HCT116 (cell line): Measurements from ENCODE around the gene TMEFF2. TPM values are rescaled to one million over a fixed set of nuclear protein-coding genes. Genes with fewer than 3 reads are reported as not detected.

Experiments
- ATAC-seq: fragments of 200-7000 bp; cut with Tn5 transposase; 2 replicates; pipeline ENCODE4 v1.9.1; 2020; ENCODE audit warnings: mild to moderate bottlenecking, moderate library complexity
- BruUV-seq: library from RNA; stranded (reverse); fragments of 400-500 nt; replicated peaks from 2 replicates; lab custom pipeline; 2021; lab: Mats Ljungman, UMichigan
- CTCF ChIA-PET: fragments of 300-600 bp; sonication (Branson Sonifier 250); formaldehyde crosslinking; loops from one replicate; lab custom pipeline; 2021; ENCODE audit warnings: antibody characterized with exemption; lab: Charles Lee
- POLR2A ChIA-PET: fragments of 300-600, 350-600 bp; sonication (Branson Sonifier 250); formaldehyde crosslinking; loops from one replicate; lab custom pipeline; 2021; ENCODE audit warnings: antibody characterized with exemption; lab: Charles Lee
- RAD21 ChIA-PET, 2 experiments: fragments of 300-600 bp; sonication (Branson Sonifier 250); formaldehyde crosslinking; loops; one replicate each; lab custom pipeline; 2023; ENCODE audit warnings: low total read pairs in 2 of 2; ENCODE audit not compliant: uncharacterized antibody in 2 of 2, unreplicated experiment in 2 of 2, low non-redundant PET in 1 of 2; lab: Charles Lee
- DNase-seq: peaks from one replicate; pipeline ENCODE4 v3.0.0-alpha.2; 2010; ENCODE audit warnings: low read depth, low spot score
- H2AFZ ChIP-seq: fragments of 200-600 bp; shearing (Covaris generic), sonication (generic); 2 replicates; pipeline ENCODE4 v1.6.1; 2017; ENCODE audit warnings: low read depth, mixed run types, mixed read lengths, antibody characterized with exemption, low read length; ENCODE audit not compliant: poor library complexity, severe bottlenecking
- H3K27ac ChIP-seq: 2 replicates; pipeline ENCODE4 v1.5.1; 2012; ENCODE audit warnings: low read depth, low read length
- H3K27me3 ChIP-seq: fragments of 200-600 bp; sonication (generic); 2 replicates; pipeline ENCODE4 v1.6.1; 2016; ENCODE audit warnings: mixed run types, low read length, mixed read lengths; ENCODE audit not compliant: insufficient read depth
- H3K36me3 ChIP-seq, 2 experiments: fragments of 200-500 bp in 1 of 2; fragments of 200-600 bp in 1 of 2; sonication (Bioruptor generic) in 1 of 2; sonication (generic) in 1 of 2; 2 replicates each; pipeline versions ENCODE4 v1.5.1 to v1.6.1; 2014 to 2016; ENCODE audit warnings: low read length in 2 of 2, inconsistent platforms in 1 of 2, mixed read lengths in 1 of 2, mixed run types in 1 of 2; ENCODE audit not compliant: insufficient read depth in 2 of 2, control insufficient read depth in 1 of 2
- H3K4me1 ChIP-seq, 2 experiments: fragments of 200-600 bp in 1 of 2; sonication (generic) in 1 of 2; 2 replicates each; pipeline versions ENCODE4 v1.5.1 to v1.6.1; 2012 to 2017; ENCODE audit warnings: low read length in 2 of 2, inconsistent platforms in 1 of 2, mild to moderate bottlenecking in 1 of 2, mixed read lengths in 1 of 2, mixed run types in 1 of 2, moderate library complexity in 1 of 2; ENCODE audit not compliant: insufficient read depth in 2 of 2, control insufficient read depth in 1 of 2
- H3K4me2 ChIP-seq: fragments of 200-600 bp; sonication (generic); 2 replicates; pipeline ENCODE4 v1.6.1; 2017; ENCODE audit warnings: mixed run types, low read length, mixed read lengths
- H3K4me3 ChIP-seq, 2 experiments: fragments of 200-600 bp in 1 of 2; sonication (generic) in 1 of 2; replicated peaks in 1 of 2; 2 replicates each; pipeline ENCODE4 v1.5.1; 2011 to 2016; ENCODE audit warnings: low read length in 2 of 2, control low read depth in 1 of 2, low read depth in 1 of 2, mild to moderate bottlenecking in 1 of 2, mixed read lengths in 1 of 2, mixed run types in 1 of 2
- H3K79me2 ChIP-seq: fragments of 200-600 bp; sonication (generic); 2 replicates; pipeline ENCODE4 v1.6.1; 2017; ENCODE audit warnings: mild to moderate bottlenecking, mixed run types, low read length, moderate library complexity, mixed read lengths; ENCODE audit not compliant: insufficient read depth
- H3K9ac ChIP-seq: fragments of 200-600 bp; sonication (generic); 2 replicates; pipeline ENCODE4 v1.6.1; 2016; ENCODE audit warnings: low read length, mixed read lengths
- H3K9me2 ChIP-seq: fragments of 200-600 bp; sonication (generic), shearing (Covaris generic); 2 replicates; pipeline ENCODE4 v1.6.1; 2017; ENCODE audit warnings: mixed run types, mild to moderate bottlenecking, moderate library complexity; ENCODE audit not compliant: insufficient read depth
- H3K9me3 ChIP-seq, 2 experiments: fragments of 200-500 bp in 1 of 2; fragments of 200-600 bp in 1 of 2; sonication (Bioruptor generic) in 1 of 2; sonication (generic) in 1 of 2; 2 replicates each; pipeline ENCODE4 v1.6.1; 2014 to 2017; ENCODE audit warnings: low read length in 2 of 2, mixed read lengths in 2 of 2, inconsistent platforms in 1 of 2, low read depth in 1 of 2, mild to moderate bottlenecking in 1 of 2, mixed run types in 1 of 2, moderate library complexity in 1 of 2; ENCODE audit not compliant: control insufficient read depth in 1 of 2, insufficient read depth in 1 of 2
- H4K20me1 ChIP-seq: fragments of 200-600 bp; sonication (generic), shearing (Covaris generic); 2 replicates; pipeline ENCODE4 v1.6.1; 2017; ENCODE audit warnings: mixed run types, mild to moderate bottlenecking, moderate library complexity; ENCODE audit not compliant: insufficient read depth
- CBX3 ChIP-seq: IDR thresholded peaks from 2 replicates; pipeline ENCODE4 v1.6.1; 2012; ENCODE audit warnings: low read depth
- RAD21 ChIP-seq: IDR thresholded peaks from 2 replicates; pipeline ENCODE4 v1.6.1; 2012; ENCODE audit warnings: low read depth, mild to moderate bottlenecking
- SIN3A ChIP-seq: IDR thresholded peaks from 2 replicates; pipeline ENCODE4 v1.6.1; 2012; ENCODE audit warnings: low read depth
- TCF7L2 ChIP-seq: IDR thresholded peaks from 2 replicates; pipeline ENCODE4 v1.7.0; 2011; ENCODE audit warnings: borderline replicate concordance, inconsistent platforms; ENCODE audit not compliant: insufficient read depth, insufficient read length; ENCODE audit errors: extremely low read depth
- ZFX ChIP-seq: fragments of 450-650 bp; IDR thresholded peaks from 2 replicates; pipeline ENCODE4 v1.6.1; 2017
- intact Hi-C: fragments of 100-400 bp; cut with micrococcal nuclease; formaldehyde crosslinking; loops from 2 replicates; pipeline ENCODE4 v1.10.0; 2022
- total RNA-seq: library from RNA; stranded (reverse); gene quantifications from one replicate; pipeline ENCODE4 v1.2.1, GENCODE V29; 2021; ENCODE audit not compliant: unreplicated experiment
- TF ChIP-seq, protein P1 (sequence below): IDR thresholded peaks from 2 replicates; pipeline ENCODE4 v1.6.1; 2012
- TF ChIP-seq, protein P2 (sequence below): IDR thresholded peaks from 2 replicates; pipeline ENCODE4 v1.6.1; 2012; ENCODE audit warnings: low read depth
- TF ChIP-seq, protein P3 (sequence below): IDR thresholded peaks from 2 replicates; pipeline ENCODE4 v1.6.1; 2011; ENCODE audit warnings: mild to moderate bottlenecking, low read length, moderate library complexity; ENCODE audit not compliant: insufficient replicate concordance; ENCODE audit errors: extremely low read depth
- TF ChIP-seq, protein P4 (sequence below), 3 experiments: fragments of 200-600 bp in 1 of 3; sonication (generic) in 1 of 3; IDR thresholded peaks in 2 of 3; conservative IDR thresholded peaks in 1 of 3; 2 replicates each; pipeline ENCODE4 v1.5.1; 2012 to 2017; ENCODE audit warnings: low read depth in 2 of 3, low read length in 2 of 3, antibody characterized with exemption in 1 of 3, borderline replicate concordance in 1 of 3, control low read depth in 1 of 3, mild to moderate bottlenecking in 1 of 3, mixed read lengths in 1 of 3, mixed run types in 1 of 3, moderate library complexity in 1 of 3; ENCODE audit not compliant: insufficient read depth in 1 of 3

TMEFF2 gene
- total RNA-seq, 1 experiment from 2014 or later: not detected

- no peak overlapping the region for H3K4me3 ChIP-seq
- ATAC-seq (no peak), DNase-seq (no peak)
- ChIA-PET CTCF (no interaction called here), RAD21 (no interaction called here)
- no peaks in the 10 kb centered on the region for H3K9me3 ChIP-seq
- no peaks in the 10 kb centered on the region for H3K79me2 ChIP-seq
- no peak overlapping the region for H2AFZ ChIP-seq
- no peaks in the 10 kb centered on the region for H4K20me1 ChIP-seq
- BruUV-seq: no TSS peak
- H3K4me1 ChIP-seq: no peaks in the 10 kb centered on the region
- H3K9me2 ChIP-seq: no peaks in the 10 kb centered on the region
- no peak overlapping the region for H3K4me2 ChIP-seq
- H3K9ac ChIP-seq: no peak overlapping the region
- no peaks in the 10 kb centered on the region for H3K36me3 ChIP-seq
- no peak overlapping the region for H3K27ac ChIP-seq
- TF ChIP-seq ZFX (no peak), TCF7L2 (no peak), CBX3 (no peak), SIN3A (no peak)
- TF ChIP-seq, protein P1, sequence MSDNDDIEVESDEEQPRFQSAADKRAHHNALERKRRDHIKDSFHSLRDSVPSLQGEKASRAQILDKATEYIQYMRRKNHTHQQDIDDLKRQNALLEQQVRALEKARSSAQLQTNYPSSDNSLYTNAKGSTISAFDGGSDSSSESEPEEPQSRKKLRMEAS: no peak
- TF ChIP-seq, protein P2, sequence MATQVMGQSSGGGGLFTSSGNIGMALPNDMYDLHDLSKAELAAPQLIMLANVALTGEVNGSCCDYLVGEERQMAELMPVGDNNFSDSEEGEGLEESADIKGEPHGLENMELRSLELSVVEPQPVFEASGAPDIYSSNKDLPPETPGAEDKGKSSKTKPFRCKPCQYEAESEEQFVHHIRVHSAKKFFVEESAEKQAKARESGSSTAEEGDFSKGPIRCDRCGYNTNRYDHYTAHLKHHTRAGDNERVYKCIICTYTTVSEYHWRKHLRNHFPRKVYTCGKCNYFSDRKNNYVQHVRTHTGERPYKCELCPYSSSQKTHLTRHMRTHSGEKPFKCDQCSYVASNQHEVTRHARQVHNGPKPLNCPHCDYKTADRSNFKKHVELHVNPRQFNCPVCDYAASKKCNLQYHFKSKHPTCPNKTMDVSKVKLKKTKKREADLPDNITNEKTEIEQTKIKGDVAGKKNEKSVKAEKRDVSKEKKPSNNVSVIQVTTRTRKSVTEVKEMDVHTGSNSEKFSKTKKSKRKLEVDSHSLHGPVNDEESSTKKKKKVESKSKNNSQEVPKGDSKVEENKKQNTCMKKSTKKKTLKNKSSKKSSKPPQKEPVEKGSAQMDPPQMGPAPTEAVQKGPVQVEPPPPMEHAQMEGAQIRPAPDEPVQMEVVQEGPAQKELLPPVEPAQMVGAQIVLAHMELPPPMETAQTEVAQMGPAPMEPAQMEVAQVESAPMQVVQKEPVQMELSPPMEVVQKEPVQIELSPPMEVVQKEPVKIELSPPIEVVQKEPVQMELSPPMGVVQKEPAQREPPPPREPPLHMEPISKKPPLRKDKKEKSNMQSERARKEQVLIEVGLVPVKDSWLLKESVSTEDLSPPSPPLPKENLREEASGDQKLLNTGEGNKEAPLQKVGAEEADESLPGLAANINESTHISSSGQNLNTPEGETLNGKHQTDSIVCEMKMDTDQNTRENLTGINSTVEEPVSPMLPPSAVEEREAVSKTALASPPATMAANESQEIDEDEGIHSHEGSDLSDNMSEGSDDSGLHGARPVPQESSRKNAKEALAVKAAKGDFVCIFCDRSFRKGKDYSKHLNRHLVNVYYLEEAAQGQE: no peak
- TF ChIP-seq, all 23 proteins: peak for 0
- intact Hi-C loops: no loop called here
- H3K27me3 ChIP-seq: no peaks in the 10 kb centered on the region
- POLR2A ChIA-PET: no interaction called here
Measured at GRCh38 chr2:192201116-192201515, 6.4 kb upstream of the TMEFF2 start.

- Histone ChIP-seq H4K20me1 (no peaks in the 10 kb centered on the region), H3K9me3 (no peaks in the 10 kb centered on the region), H3K4me3 (no peak overlapping the region), H3K36me3 (no peaks in the 10 kb centered on the region), H3K4me1 (no peaks in the 10 kb centered on the region), H3K27me3 (no peaks in the 10 kb centered on the region), H3K79me2 (no peaks in the 10 kb centered on the region), H3K9ac (no peak overlapping the region), H3K4me2 (no peak overlapping the region), H3K9me2 (no peaks in the 10 kb centered on the region), H2AFZ (no peak overlapping the region), H3K27ac (no peak overlapping the region)
- CTCF ChIA-PET: interaction anchor here (0.9 kb wide), 1 partner anchor 326 kb away, joined by 3 read pairs; no protein-coding TSS in a partner anchor
- POLR2A ChIA-PET: no interaction called here
- ATAC-seq (no peak), DNase-seq (no peak)
- RAD21 ChIA-PET: no interaction called here
- intact Hi-C loops: no loop called here
- BruUV-seq: no TSS peak
- TF ChIP-seq, protein P3, sequence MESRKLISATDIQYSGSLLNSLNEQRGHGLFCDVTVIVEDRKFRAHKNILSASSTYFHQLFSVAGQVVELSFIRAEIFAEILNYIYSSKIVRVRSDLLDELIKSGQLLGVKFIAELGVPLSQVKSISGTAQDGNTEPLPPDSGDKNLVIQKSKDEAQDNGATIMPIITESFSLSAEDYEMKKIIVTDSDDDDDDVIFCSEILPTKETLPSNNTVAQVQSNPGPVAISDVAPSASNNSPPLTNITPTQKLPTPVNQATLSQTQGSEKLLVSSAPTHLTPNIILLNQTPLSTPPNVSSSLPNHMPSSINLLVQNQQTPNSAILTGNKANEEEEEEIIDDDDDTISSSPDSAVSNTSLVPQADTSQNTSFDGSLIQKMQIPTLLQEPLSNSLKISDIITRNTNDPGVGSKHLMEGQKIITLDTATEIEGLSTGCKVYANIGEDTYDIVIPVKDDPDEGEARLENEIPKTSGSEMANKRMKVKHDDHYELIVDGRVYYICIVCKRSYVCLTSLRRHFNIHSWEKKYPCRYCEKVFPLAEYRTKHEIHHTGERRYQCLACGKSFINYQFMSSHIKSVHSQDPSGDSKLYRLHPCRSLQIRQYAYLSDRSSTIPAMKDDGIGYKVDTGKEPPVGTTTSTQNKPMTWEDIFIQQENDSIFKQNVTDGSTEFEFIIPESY: no peak
- TF ChIP-seq, protein P4, sequence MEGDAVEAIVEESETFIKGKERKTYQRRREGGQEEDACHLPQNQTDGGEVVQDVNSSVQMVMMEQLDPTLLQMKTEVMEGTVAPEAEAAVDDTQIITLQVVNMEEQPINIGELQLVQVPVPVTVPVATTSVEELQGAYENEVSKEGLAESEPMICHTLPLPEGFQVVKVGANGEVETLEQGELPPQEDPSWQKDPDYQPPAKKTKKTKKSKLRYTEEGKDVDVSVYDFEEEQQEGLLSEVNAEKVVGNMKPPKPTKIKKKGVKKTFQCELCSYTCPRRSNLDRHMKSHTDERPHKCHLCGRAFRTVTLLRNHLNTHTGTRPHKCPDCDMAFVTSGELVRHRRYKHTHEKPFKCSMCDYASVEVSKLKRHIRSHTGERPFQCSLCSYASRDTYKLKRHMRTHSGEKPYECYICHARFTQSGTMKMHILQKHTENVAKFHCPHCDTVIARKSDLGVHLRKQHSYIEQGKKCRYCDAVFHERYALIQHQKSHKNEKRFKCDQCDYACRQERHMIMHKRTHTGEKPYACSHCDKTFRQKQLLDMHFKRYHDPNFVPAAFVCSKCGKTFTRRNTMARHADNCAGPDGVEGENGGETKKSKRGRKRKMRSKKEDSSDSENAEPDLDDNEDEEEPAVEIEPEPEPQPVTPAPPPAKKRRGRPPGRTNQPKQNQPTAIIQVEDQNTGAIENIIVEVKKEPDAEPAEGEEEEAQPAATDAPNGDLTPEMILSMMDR (IDR thresholded peaks at IDR 0.05 in 2 of 3, conservative IDR thresholded peaks at IDR 0.05 in 1 of 3; ENCODE audit: borderline replicate concordance in 1 of 3, insufficient read depth in 1 of 3, low read depth in 2 of 3, low read length in 2 of 3): peak; percentile 19 to 47 (median 25); a peak in 3 of 6 replicates
- TF ChIP-seq RAD21: peak; percentile 69
Measured at GRCh38 chr2:192197357-192197756, 2.6 kb upstream of the TMEFF2 start.
